K562 (cell line): ENCODE data around the gene TNNI2. TPM values are rescaled to one million over a fixed set of nuclear protein-coding genes. Genes with fewer than 3 reads are reported as not detected.

Source experiments
- ATAC-seq: fragments of 200-7000 bp; cut with Tn5 transposase; 3 replicates; pipeline ENCODE4 v1.9.1; 2020; ENCODE audit warnings: moderate library complexity
- BruUV-seq: library from RNA; stranded (reverse); fragments of 400-500 nt; replicated peaks from 2 replicates; lab custom pipeline; 2021; lab: Mats Ljungman, UMichigan
- CTCF ChIA-PET: fragments of 300-600 bp; formaldehyde crosslinking; extraction: SDS; loops from one replicate; lab custom pipeline; 2021; ENCODE audit warnings: low intra/inter-chr PET ratio; lab: Yijun Ruan, JAX
- POLR2A ChIA-PET: fragments of 300-600, 350-650 bp; sonication (Branson Sonifier 250); formaldehyde crosslinking; extraction: SDS; loops from one replicate; lab custom pipeline; 2021; ENCODE audit warnings: antibody characterized with exemption, inconsistent platforms; lab: Yijun Ruan, JAX
- DNase-seq, 4 experiments: peaks; one replicate each; pipeline versions ENCODE4 v3.0.0 to v3.0.0-alpha.2; 2011 to 2018; ENCODE audit warnings: low spot score in 3 of 4, mixed read lengths in 3 of 4; ENCODE audit errors: extremely low read depth in 1 of 4
- FAIRE-seq: peaks from 2 replicates; lab custom pipeline; 2011; peaks lifted over from hg19 to GRCh38; lab: Jason Lieb, UNC
- H2AFZ ChIP-seq: 2 replicates; pipeline ENCODE4 v1.6.0; 2011; ENCODE audit warnings: low read depth, low read length, control low read depth, inconsistent platforms
- H3K27ac ChIP-seq: fragments of 200-600 bp; 3 replicates; pipeline ENCODE4 v1.8.0; 2011; ENCODE audit warnings: low read depth, mild to moderate bottlenecking, control low read depth, inconsistent platforms, low read length, moderate library complexity, mixed read lengths; ENCODE audit errors: extremely low read depth
- H3K27me3 ChIP-seq, 2 experiments: fragments of 300-600 bp in 1 of 2; 2 replicates in 1 of 2; 3 replicates in 1 of 2; pipeline versions ENCODE4 v1.6.0 to v1.8.0; 2011; ENCODE audit warnings: inconsistent platforms in 2 of 2, low read length in 2 of 2, mild to moderate bottlenecking in 1 of 2, mixed read lengths in 1 of 2, moderate library complexity in 1 of 2; ENCODE audit not compliant: control insufficient read depth in 2 of 2, insufficient read depth in 2 of 2
- H3K36me3 ChIP-seq: fragments of 300-600 bp; 3 replicates; pipeline ENCODE4 v1.8.0; 2011; ENCODE audit warnings: mild to moderate bottlenecking, low read length, inconsistent platforms; ENCODE audit not compliant: control insufficient read depth, insufficient read depth
- H3K4me1 ChIP-seq, 2 experiments: fragments of 200-600 bp in 1 of 2; replicated peaks in 1 of 2; 2 replicates in 1 of 2; 3 replicates in 1 of 2; pipeline versions ENCODE4 v1.5.1 to v1.8.0; 2011; ENCODE audit warnings: inconsistent platforms in 2 of 2, low read length in 2 of 2, mild to moderate bottlenecking in 1 of 2, mixed read lengths in 1 of 2, moderate library complexity in 1 of 2; ENCODE audit not compliant: control insufficient read depth in 2 of 2, insufficient read depth in 2 of 2
- H3K4me2 ChIP-seq: 2 replicates; pipeline ENCODE4 v1.6.1; 2011; ENCODE audit warnings: low read length, control low read depth, inconsistent platforms, mixed read lengths; ENCODE audit not compliant: insufficient read depth
- H3K4me3 ChIP-seq: fragments of 200-600 bp; sonication (generic), shearing (Covaris generic); 2 replicates; pipeline ENCODE4 v1.5.1; 2016; ENCODE audit warnings: control low read depth, inconsistent platforms
- H3K79me2 ChIP-seq: fragments of 200-600 bp; 3 replicates; pipeline ENCODE4 v1.8.0; 2011; ENCODE audit warnings: low read length, inconsistent platforms; ENCODE audit not compliant: control insufficient read depth, insufficient read depth
- H3K9ac ChIP-seq, 2 experiments: 2 replicates each; pipeline versions ENCODE4 v1.6.0 to v1.6.1; 2011; ENCODE audit warnings: low read depth in 2 of 2, low read length in 2 of 2, control low read depth in 1 of 2, inconsistent platforms in 1 of 2, mild to moderate bottlenecking in 1 of 2, mixed read lengths in 1 of 2; ENCODE audit not compliant: insufficient read depth in 1 of 2
- H3K9me1 ChIP-seq: one replicate; pipeline ENCODE4 v1.6.0; 2011; ENCODE audit warnings: inconsistent platforms, mild to moderate bottlenecking, low read length, moderate library complexity; ENCODE audit not compliant: control insufficient read depth, insufficient read depth
- H3K9me3 ChIP-seq: replicated peaks from 2 replicates; pipeline ENCODE4 v1.5.1; 2011; ENCODE audit warnings: low read depth, low read length, inconsistent platforms; ENCODE audit not compliant: control insufficient read depth, insufficient read depth
- H4K20me1 ChIP-seq: replicated peaks from 2 replicates; pipeline ENCODE4 v1.6.1; 2011; ENCODE audit warnings: low read length, inconsistent platforms, mixed read lengths; ENCODE audit not compliant: control insufficient read depth, insufficient read depth
- BMI1 ChIP-seq: fragments of 150-350 bp; IDR thresholded peaks from 2 replicates; pipeline ENCODE4 v1.6.1; 2014; ENCODE audit warnings: low read length
- CCNT2 ChIP-seq: IDR thresholded peaks from 2 replicates; pipeline ENCODE4 v1.6.1; 2011; ENCODE audit warnings: borderline replicate concordance, low read depth, mild to moderate bottlenecking, moderate library complexity, mixed read lengths, low read length; ENCODE audit not compliant: insufficient read length; ENCODE audit errors: extremely low read depth
- CHD2 ChIP-seq: IDR thresholded peaks from 2 replicates; pipeline ENCODE4 v1.6.1; 2011; ENCODE audit warnings: low read depth, low read length
- ETV1 ChIP-seq: fragments of 450-650 bp; conservative IDR thresholded peaks from 2 replicates; pipeline ENCODE4 v1.6.1; 2016; ENCODE audit warnings: missing genetic modification characterization, control low read depth, low read depth, missing compliant biosample characterization
- HCFC1 ChIP-seq: IDR thresholded peaks from 2 replicates; pipeline ENCODE4 v1.6.1; 2012; ENCODE audit warnings: low read depth, low read length, improper control_type of control experiment
- HLTF ChIP-seq: fragments of 450-650 bp; IDR thresholded peaks from 2 replicates; pipeline ENCODE4 v1.6.1; 2016
- HNRNPUL1 ChIP-seq: fragments of 200-400 bp; formaldehyde crosslinking; IDR thresholded peaks from 2 replicates; pipeline ENCODE4 v1.6.1; 2017; ENCODE audit warnings: low read length
- NRF1 ChIP-seq, 2 experiments: fragments of 450-650 bp; IDR thresholded peaks in 1 of 2; conservative IDR thresholded peaks in 1 of 2; 2 replicates each; pipeline ENCODE4 v1.6.1; 2014; ENCODE audit warnings: mild to moderate bottlenecking in 2 of 2
- PHTF2 ChIP-seq: fragments of 250-450 bp; sonication (Bioruptor Pico); IDR thresholded peaks from 2 replicates; pipeline ENCODE4 v1.5.0; 2021; ENCODE audit warnings: mild to moderate bottlenecking
- POU5F1 ChIP-seq: fragments of 150-350 bp; IDR thresholded peaks from 2 replicates; pipeline ENCODE4 v1.6.1; 2014; ENCODE audit warnings: borderline replicate concordance, low read length, low read depth, mild to moderate bottlenecking; ENCODE audit not compliant: partially characterized antibody
- RBM39 ChIP-seq: fragments of 200-400 bp; formaldehyde crosslinking; optimal IDR thresholded peaks from 2 replicates; pipeline ENCODE3; 2018; ENCODE audit warnings: low read depth, low read length
- SPI1 ChIP-seq: IDR thresholded peaks from 2 replicates; pipeline ENCODE4 v1.6.1; 2011; ENCODE audit warnings: low read depth, low read length, control low read depth, borderline replicate concordance
- ZFP91 ChIP-seq: sonication (generic); formaldehyde crosslinking; IDR thresholded peaks from 2 replicates; pipeline ENCODE4 v1.8.0; 2022; ENCODE audit warnings: mild to moderate bottlenecking, missing genetic modification reagents
- ZNF134 ChIP-seq: fragments of 250-450 bp; sonication (Bioruptor Pico); conservative IDR thresholded peaks from 2 replicates; pipeline ENCODE4 v1.4.0; 2020
- ZNF76 ChIP-seq: fragments of 250-450 bp; sonication (Bioruptor Pico); IDR thresholded peaks from 2 replicates; pipeline ENCODE4 v1.4.0; 2020; ENCODE audit warnings: mild to moderate bottlenecking, moderate library complexity, borderline replicate concordance
- ZNF778 ChIP-seq: fragments of 450-650 bp; formaldehyde crosslinking; IDR thresholded peaks from 2 replicates; pipeline ENCODE4 v1.4.0; 2020; ENCODE audit warnings: mild to moderate bottlenecking, moderate library complexity
- WGBS: fragments of 100-300 bp; shearing (Covaris generic); methylation state at CpG from one replicate; pipeline ENCODE4 v1.1.6; 2016; ENCODE audit warnings: low coverage, mixed read lengths; ENCODE audit not compliant: insufficient coverage; ENCODE audit errors: missing lambda C conversion rate; 5-methylcytosine and 5-hydroxymethylcytosine counted together
- in situ Hi-C: fragments of 300-500 bp; cut with MboI; formaldehyde crosslinking; loops from 4 replicates; pipeline ENCODE4 v1.15.0; 2018; ENCODE audit warnings: inconsistent platforms, mixed read lengths
- intact Hi-C: fragments of 100-400 bp; cut with micrococcal nuclease; formaldehyde crosslinking; loops from 2 replicates; pipeline ENCODE4 v1.14.2; 2022
- polyA plus RNA-seq, 8 experiments: library from polyadenylated mRNA; depleted of rRNA in 4 of 8; stranded (reverse) in 5 of 8; unstranded in 3 of 8; fragments of >200 nt; fragmentation: Nextera tagmentation in 2 of 8; fragmentation: Illumina TruSeq in 1 of 8; extraction: Ambion mirVana in 2 of 8; extraction: Trizol in 1 of 8; gene quantifications; 2 replicates each; pipeline versions ENCODE4 v1.2.1 to v1.2.3, GENCODE V29; 2011 to 2014; ENCODE audit warnings: inconsistent platforms in 1 of 8, missing spikeins in 1 of 8
- total RNA-seq, 7 experiments: library from RNA; depleted of rRNA in 6 of 7; stranded (reverse); fragments of >200 nt in 6 of 7; fragmentation: Illumina TruSeq in 2 of 7; extraction: Trizol in 2 of 7; gene quantifications; 2 replicates each; pipeline versions ENCODE4 v1.2.1 to v1.2.3, GENCODE V29; 2011 to 2021; ENCODE audit warnings: low replicate concordance in 1 of 7
- TF ChIP-seq, protein P1 (sequence below): IDR thresholded peaks from 3 replicates; pipeline ENCODE4 v1.6.1; 2011; ENCODE audit warnings: borderline replicate concordance, mild to moderate bottlenecking, moderate library complexity; ENCODE audit not compliant: insufficient read length; ENCODE audit errors: extremely low read depth

TNNI2 gene
- total and polyA plus RNA-seq, 9 of the 15 experiments (the other 6 are each of a cell fraction or from before 2014, with no cell fraction given): not detected

DNA sequence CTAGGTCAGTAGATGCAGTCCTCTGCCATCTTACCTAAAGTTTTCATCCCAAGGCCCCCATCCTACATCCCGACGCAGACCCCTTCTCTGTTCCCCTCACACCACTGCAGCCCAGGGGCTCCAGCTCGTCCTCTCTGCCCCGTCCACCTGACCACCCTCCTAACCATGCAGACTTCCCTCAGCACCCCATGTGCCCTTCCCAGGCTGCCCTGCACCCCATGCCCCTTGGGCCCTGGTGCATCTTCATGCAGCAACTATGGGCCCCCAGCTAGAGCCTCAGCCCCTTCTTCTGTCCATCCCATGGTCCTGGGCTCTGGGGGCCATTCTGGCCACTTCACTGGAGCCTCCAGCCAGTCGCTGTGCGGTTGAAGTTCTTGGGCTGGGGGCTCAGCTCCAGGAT, 50.0 kb downstream of the TNNI2 start:
- Histone ChIP-seq H3K9me1 (no peaks in the 10 kb centered on the region), H3K4me3 (no peak overlapping the region), H3K9me3 (no peaks in the 10 kb centered on the region), H3K9ac (no peak overlapping the region), H3K4me1 (peaks cover 0 to 9% of the 10 kb centered on the region in 2 experiments; a peak in 1 of 5 replicates), H3K27me3 (peaks cover 8 to 45% of the 10 kb centered on the region in 2 experiments; a peak in 4 of 5 replicates), H3K4me2 (no peak overlapping the region), H4K20me1 (peaks cover 4% of the 10 kb centered on the region), H3K27ac (no peak overlapping the region), H3K36me3 (no peaks in the 10 kb centered on the region), H2AFZ (no peak overlapping the region), H3K79me2 (no peaks in the 10 kb centered on the region)
- ATAC-seq: no peak
- intact Hi-C loops: no loop called here
- POLR2A ChIA-PET: no interaction called here
- in situ Hi-C loops: no loop called here
- 0% methylated on average over 6 of the region's 6 CpGs for WGBS
- CTCF ChIA-PET: no interaction called here
- DNase-seq: no peak
- no peak for FAIRE-seq
- no TSS peak for BruUV-seq
- no peak for TF ChIP-seq HNRNPUL1
- TF ChIP-seq RBM39: no peak
- TF ChIP-seq, protein P1, sequence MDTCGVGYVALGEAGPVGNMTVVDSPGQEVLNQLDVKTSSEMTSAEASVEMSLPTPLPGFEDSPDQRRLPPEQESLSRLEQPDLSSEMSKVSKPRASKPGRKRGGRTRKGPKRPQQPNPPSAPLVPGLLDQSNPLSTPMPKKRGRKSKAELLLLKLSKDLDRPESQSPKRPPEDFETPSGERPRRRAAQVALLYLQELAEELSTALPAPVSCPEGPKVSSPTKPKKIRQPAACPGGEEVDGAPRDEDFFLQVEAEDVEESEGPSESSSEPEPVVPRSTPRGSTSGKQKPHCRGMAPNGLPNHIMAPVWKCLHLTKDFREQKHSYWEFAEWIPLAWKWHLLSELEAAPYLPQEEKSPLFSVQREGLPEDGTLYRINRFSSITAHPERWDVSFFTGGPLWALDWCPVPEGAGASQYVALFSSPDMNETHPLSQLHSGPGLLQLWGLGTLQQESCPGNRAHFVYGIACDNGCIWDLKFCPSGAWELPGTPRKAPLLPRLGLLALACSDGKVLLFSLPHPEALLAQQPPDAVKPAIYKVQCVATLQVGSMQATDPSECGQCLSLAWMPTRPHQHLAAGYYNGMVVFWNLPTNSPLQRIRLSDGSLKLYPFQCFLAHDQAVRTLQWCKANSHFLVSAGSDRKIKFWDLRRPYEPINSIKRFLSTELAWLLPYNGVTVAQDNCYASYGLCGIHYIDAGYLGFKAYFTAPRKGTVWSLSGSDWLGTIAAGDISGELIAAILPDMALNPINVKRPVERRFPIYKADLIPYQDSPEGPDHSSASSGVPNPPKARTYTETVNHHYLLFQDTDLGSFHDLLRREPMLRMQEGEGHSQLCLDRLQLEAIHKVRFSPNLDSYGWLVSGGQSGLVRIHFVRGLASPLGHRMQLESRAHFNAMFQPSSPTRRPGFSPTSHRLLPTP: no peak
- TF ChIP-seq ZNF76 (CRISPR knock-in tag): no peak
- TF ChIP-seq PHTF2 (CRISPR knock-in tag): no peak
- no peak for TF ChIP-seq ZNF134 (CRISPR knock-in tag)
- TF ChIP-seq POU5F1: no peak
- no peak for TF ChIP-seq CHD2
- TF ChIP-seq ZNF778 (CRISPR knock-in tag): no peak
- no peak for TF ChIP-seq HCFC1
- no peak for TF ChIP-seq BMI1
- TF ChIP-seq ETV1 (tag): no peak
- TF ChIP-seq HLTF: no peak
- TF ChIP-seq CCNT2: no peak
- TF ChIP-seq ZFP91 (CRISPR knock-in tag): no peak
- TF ChIP-seq NRF1 (conservative IDR thresholded peaks at IDR 0.05 in 1 of 2, IDR thresholded peaks at IDR 0.05 in 1 of 2): no peak
- no peak for TF ChIP-seq SPI1
